ENCODE data around the gene PPWD1.

PPWD1 gene

GRCh38 chr5:65624025-65624570 lies 61.0 kb downstream of the PPWD1 start, which contains the start of gene TRIM23:
TRIM23 (minus strand) TSS chr5:65624333; CDS start chr5:65624274, 59 bp downstream.
- DNase-seq: peak; percentile 72 to 87 (median 80)

GRCh38 chr5:65624571-65625555 lies 61.8 kb downstream of the PPWD1 start, which contains the start of the genes SHLD3 and TRAPPC13:
SHLD3 (plus strand) TSS chr5:65625027; CDS start chr5:65629588, 4,561 bp downstream.
TRAPPC13 (plus strand) TSS chr5:65625027; CDS start chr5:65625061, 34 bp downstream.
- peak; percentile 53 to 75 (median 70) for DNase-seq

GRCh38 chr5:65625743-65626142 lies 62.6 kb downstream of the PPWD1 start:
- no peak for DNase-seq

GRCh38 chr5:65630981-65631380 lies 67.9 kb downstream of the PPWD1 start:
- no peak for DNase-seq

All from activated CD4-positive, CD25-positive, alpha-beta regulatory T cell (primary cell).